K562 (cell line): ENCODE results near the gene BCL2L12. TPM values are rescaled to one million over a fixed set of nuclear protein-coding genes. Genes with fewer than 3 reads are reported as not detected.
A peak's percentile ranks its signal among the peaks of the same experiment; 100 is the strongest.

Experiments
- BCOR ChIP-seq: fragments of 450-650 bp; IDR thresholded peaks from 2 replicates; pipeline ENCODE4 v1.6.1; 2016
- CBX8 ChIP-seq: fragments of 200-600 bp; sonication (generic); IDR thresholded peaks from 2 replicates; pipeline ENCODE4 v1.6.1; 2012; ENCODE audit warnings: borderline replicate concordance, mixed run types, low read depth, mild to moderate bottlenecking, moderate library complexity, mixed read lengths, low read length, control low read depth, inconsistent platforms; ENCODE audit not compliant: poor library complexity, severe bottlenecking; ENCODE audit errors: extremely low read depth
- COPS2 ChIP-seq: fragments of 450-650 bp; conservative IDR thresholded peaks from 2 replicates; pipeline ENCODE4 v1.6.1; 2016; ENCODE audit warnings: mild to moderate bottlenecking, moderate library complexity
- MEF2A ChIP-seq: IDR thresholded peaks from 2 replicates; pipeline ENCODE4 v1.6.1; 2011; ENCODE audit warnings: low read depth, mild to moderate bottlenecking, low read length, moderate library complexity; ENCODE audit not compliant: control insufficient read depth
- NRF1 ChIP-seq, 2 experiments: fragments of 450-650 bp; IDR thresholded peaks in 1 of 2; conservative IDR thresholded peaks in 1 of 2; 2 replicates each; pipeline ENCODE4 v1.6.1; 2014; ENCODE audit warnings: mild to moderate bottlenecking in 2 of 2
- RBM17 ChIP-seq: fragments of 200-400 bp; formaldehyde crosslinking; IDR thresholded peaks from 2 replicates; pipeline ENCODE4 v1.6.1; 2017; ENCODE audit warnings: low read depth, mild to moderate bottlenecking, low read length, borderline replicate concordance
- RFX7 ChIP-seq: fragments of 250-450 bp; sonication (Bioruptor Pico); IDR thresholded peaks from 2 replicates; pipeline ENCODE4 v1.5.1; 2021; ENCODE audit warnings: mild to moderate bottlenecking
- SOX6 ChIP-seq: fragments of 450-650 bp; IDR thresholded peaks from 2 replicates; pipeline ENCODE4 v1.6.1; 2014; ENCODE audit warnings: mild to moderate bottlenecking
- SREBF1 ChIP-seq: fragments of 150-350 bp; IDR thresholded peaks from 2 replicates; pipeline ENCODE4 v1.6.1; 2014; ENCODE audit warnings: antibody characterized with exemption, low read depth, low read length, borderline replicate concordance
- TBL1XR1 ChIP-seq, 2 experiments: IDR thresholded peaks; 2 replicates each; pipeline ENCODE4 v1.6.1; 2012; ENCODE audit warnings: improper control_type of control experiment in 2 of 2, low read length in 2 of 2, mild to moderate bottlenecking in 1 of 2
- ZC3H4 ChIP-seq: sonication (generic); formaldehyde crosslinking; IDR thresholded peaks from 2 replicates; pipeline ENCODE4 v1.9.0; 2021; ENCODE audit warnings: missing genetic modification reagents, borderline replicate concordance
- ZNF134 ChIP-seq: fragments of 250-450 bp; sonication (Bioruptor Pico); conservative IDR thresholded peaks from 2 replicates; pipeline ENCODE4 v1.4.0; 2020
- ZNF263 ChIP-seq: sonication (generic); formaldehyde crosslinking; IDR thresholded peaks from 2 replicates; pipeline ENCODE4 v1.8.0; 2022; ENCODE audit warnings: mild to moderate bottlenecking, missing genetic modification reagents, borderline replicate concordance
- polyA plus RNA-seq, 8 experiments: library from polyadenylated mRNA; depleted of rRNA in 4 of 8; stranded (reverse) in 5 of 8; unstranded in 3 of 8; fragments of >200 nt; fragmentation: Nextera tagmentation in 2 of 8; fragmentation: Illumina TruSeq in 1 of 8; extraction: Ambion mirVana in 2 of 8; extraction: Trizol in 1 of 8; gene quantifications; 2 replicates each; pipeline versions ENCODE4 v1.2.1 to v1.2.3, GENCODE V29; 2011 to 2014; ENCODE audit warnings: inconsistent platforms in 1 of 8, missing spikeins in 1 of 8
- total RNA-seq, 7 experiments: library from RNA; depleted of rRNA in 6 of 7; stranded (reverse); fragments of >200 nt in 6 of 7; fragmentation: Illumina TruSeq in 2 of 7; extraction: Trizol in 2 of 7; gene quantifications; 2 replicates each; pipeline versions ENCODE4 v1.2.1 to v1.2.3, GENCODE V29; 2011 to 2021; ENCODE audit warnings: low replicate concordance in 1 of 7
- TF ChIP-seq, protein P1 (sequence below): fragments of 200-800 bp; sonication (Bioruptor generic); IDR thresholded peaks from 2 replicates; pipeline ENCODE4 v1.6.1; 2016; ENCODE audit warnings: missing genetic modification characterization, missing compliant biosample characterization
- TF ChIP-seq, protein P2 (sequence below): fragments of 250-450 bp; sonication (Bioruptor Pico); IDR thresholded peaks from 2 replicates; pipeline ENCODE4 v1.4.0; 2020

The BCL2L12 gene
- total and polyA plus RNA-seq, 9 of the 15 experiments (the other 6 are each of a cell fraction or from before 2014, with no cell fraction given): 7.4 to 263 (median 81.2) TPM

DNA sequence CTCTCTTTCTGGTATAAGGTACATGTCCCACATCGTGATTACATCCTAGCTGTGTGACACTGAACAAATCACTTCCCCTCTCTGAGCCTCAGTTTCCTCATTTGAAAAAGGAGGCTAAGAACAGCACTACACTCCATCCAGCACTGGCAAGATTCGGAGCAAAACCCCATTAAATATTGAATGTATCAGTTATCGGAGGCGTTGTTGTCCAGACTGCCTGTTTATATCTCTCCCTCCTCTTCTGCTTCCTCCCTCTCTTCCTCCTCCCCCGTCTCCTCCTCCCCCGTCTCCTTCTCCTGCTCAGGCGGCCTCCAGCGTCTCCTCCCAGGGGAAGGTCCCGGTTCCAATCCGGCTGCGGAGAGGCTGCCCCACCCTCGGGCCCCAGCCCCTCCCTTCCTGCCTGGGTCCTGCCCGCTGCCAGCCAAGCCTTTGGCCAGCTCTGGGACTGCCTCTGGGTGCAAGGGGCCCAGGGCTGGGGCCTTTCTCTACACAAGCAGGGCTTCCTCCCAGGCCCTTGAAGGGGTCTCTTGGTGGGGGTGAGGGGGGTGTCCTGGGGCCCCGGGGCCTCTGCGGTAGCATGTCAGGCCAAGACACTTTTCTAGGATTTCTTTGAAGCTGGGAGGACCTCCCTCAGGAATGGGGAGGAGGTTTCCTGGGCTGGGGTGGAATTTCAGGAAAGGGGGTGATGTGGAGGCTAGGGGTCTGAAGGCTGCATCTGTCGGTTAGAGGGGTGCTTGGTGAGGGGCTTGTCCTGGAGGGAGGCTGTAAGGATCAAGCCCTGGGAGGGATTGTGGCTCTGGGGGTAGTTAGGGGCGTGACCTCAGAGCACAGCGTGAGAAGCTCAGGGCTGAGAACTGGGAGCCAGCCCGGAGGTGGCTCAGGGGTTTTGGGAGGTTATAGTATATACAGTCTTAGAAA lies 27.7 kb upstream of the BCL2L12 start (continued):
- TF ChIP-seq RBM17: no peak
- TF ChIP-seq, protein P1, sequence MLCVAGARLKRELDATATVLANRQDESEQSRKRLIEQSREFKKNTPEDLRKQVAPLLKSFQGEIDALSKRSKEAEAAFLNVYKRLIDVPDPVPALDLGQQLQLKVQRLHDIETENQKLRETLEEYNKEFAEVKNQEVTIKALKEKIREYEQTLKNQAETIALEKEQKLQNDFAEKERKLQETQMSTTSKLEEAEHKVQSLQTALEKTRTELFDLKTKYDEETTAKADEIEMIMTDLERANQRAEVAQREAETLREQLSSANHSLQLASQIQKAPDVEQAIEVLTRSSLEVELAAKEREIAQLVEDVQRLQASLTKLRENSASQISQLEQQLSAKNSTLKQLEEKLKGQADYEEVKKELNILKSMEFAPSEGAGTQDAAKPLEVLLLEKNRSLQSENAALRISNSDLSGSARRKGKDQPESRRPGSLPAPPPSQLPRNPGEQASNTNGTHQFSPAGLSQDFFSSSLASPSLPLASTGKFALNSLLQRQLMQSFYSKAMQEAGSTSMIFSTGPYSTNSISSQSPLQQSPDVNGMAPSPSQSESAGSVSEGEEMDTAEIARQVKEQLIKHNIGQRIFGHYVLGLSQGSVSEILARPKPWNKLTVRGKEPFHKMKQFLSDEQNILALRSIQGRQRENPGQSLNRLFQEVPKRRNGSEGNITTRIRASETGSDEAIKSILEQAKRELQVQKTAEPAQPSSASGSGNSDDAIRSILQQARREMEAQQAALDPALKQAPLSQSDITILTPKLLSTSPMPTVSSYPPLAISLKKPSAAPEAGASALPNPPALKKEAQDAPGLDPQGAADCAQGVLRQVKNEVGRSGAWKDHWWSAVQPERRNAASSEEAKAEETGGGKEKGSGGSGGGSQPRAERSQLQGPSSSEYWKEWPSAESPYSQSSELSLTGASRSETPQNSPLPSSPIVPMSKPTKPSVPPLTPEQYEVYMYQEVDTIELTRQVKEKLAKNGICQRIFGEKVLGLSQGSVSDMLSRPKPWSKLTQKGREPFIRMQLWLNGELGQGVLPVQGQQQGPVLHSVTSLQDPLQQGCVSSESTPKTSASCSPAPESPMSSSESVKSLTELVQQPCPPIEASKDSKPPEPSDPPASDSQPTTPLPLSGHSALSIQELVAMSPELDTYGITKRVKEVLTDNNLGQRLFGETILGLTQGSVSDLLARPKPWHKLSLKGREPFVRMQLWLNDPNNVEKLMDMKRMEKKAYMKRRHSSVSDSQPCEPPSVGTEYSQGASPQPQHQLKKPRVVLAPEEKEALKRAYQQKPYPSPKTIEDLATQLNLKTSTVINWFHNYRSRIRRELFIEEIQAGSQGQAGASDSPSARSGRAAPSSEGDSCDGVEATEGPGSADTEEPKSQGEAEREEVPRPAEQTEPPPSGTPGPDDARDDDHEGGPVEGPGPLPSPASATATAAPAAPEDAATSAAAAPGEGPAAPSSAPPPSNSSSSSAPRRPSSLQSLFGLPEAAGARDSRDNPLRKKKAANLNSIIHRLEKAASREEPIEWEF (CRISPR knock-in tag): no peak
- TF ChIP-seq BCOR: peak; percentile 80
- TF ChIP-seq CBX8: no peak
- no peak for TF ChIP-seq SOX6
- TF ChIP-seq RFX7: no peak
- TF ChIP-seq NRF1 (conservative IDR thresholded peaks at IDR 0.05 in 1 of 2, IDR thresholded peaks at IDR 0.05 in 1 of 2): peak; percentile 28 to 39; a peak in 1 of 4 replicates
- TF ChIP-seq, protein P2, sequence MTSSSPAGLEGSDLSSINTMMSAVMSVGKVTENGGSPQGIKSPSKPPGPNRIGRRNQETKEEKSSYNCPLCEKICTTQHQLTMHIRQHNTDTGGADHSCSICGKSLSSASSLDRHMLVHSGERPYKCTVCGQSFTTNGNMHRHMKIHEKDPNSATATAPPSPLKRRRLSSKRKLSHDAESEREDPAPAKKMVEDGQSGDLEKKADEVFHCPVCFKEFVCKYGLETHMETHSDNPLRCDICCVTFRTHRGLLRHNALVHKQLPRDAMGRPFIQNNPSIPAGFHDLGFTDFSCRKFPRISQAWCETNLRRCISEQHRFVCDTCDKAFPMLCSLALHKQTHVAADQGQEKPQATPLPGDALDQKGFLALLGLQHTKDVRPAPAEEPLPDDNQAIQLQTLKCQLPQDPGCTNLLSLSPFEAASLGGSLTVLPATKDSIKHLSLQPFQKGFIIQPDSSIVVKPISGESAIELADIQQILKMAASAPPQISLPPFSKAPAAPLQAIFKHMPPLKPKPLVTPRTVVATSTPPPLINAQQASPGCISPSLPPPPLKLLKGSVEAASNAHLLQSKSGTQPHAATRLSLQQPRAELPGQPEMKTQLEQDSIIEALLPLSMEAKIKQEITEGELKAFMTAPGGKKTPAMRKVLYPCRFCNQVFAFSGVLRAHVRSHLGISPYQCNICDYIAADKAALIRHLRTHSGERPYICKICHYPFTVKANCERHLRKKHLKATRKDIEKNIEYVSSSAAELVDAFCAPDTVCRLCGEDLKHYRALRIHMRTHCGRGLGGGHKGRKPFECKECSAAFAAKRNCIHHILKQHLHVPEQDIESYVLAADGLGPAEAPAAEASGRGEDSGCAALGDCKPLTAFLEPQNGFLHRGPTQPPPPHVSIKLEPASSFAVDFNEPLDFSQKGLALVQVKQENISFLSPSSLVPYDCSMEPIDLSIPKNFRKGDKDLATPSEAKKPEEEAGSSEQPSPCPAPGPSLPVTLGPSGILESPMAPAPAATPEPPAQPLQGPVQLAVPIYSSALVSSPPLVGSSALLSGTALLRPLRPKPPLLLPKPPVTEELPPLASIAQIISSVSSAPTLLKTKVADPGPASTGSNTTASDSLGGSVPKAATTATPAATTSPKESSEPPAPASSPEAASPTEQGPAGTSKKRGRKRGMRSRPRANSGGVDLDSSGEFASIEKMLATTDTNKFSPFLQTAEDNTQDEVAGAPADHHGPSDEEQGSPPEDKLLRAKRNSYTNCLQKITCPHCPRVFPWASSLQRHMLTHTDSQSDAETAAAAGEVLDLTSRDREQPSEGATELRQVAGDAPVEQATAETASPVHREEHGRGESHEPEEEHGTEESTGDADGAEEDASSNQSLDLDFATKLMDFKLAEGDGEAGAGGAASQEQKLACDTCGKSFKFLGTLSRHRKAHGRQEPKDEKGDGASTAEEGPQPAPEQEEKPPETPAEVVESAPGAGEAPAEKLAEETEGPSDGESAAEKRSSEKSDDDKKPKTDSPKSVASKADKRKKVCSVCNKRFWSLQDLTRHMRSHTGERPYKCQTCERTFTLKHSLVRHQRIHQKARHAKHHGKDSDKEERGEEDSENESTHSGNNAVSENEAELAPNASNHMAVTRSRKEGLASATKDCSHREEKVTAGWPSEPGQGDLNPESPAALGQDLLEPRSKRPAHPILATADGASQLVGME: no peak
- no peak for TF ChIP-seq MEF2A
- no peak for TF ChIP-seq TBL1XR1 (IDR thresholded peaks at IDR 0.05; ENCODE audit: low read length in 2 of 2)
- TF ChIP-seq ZNF263 (CRISPR knock-in tag): peak; percentile 95
- no peak for TF ChIP-seq SREBF1
- no peak for TF ChIP-seq COPS2
- TF ChIP-seq ZNF134 (CRISPR knock-in tag): peak; percentile 91
- TF ChIP-seq ZC3H4 (CRISPR knock-in tag): no peak
